Glutamatergic neuron (in vitro differentiated cells): ENCODE measurements around the gene SMAGP. TPM values are rescaled to one million over a fixed set of nuclear protein-coding genes. Genes with fewer than 3 reads are reported as not detected.

Source experiments
- DNase-seq: peaks from one replicate; pipeline ENCODE4 v3.0.0; 2022
- H3K27ac Mint-ChIP-seq: one replicate; pipeline ENCODE4 v1.8.0; 2020; ENCODE audit warnings: mild to moderate bottlenecking, mixed read lengths, inconsistent platforms; ENCODE audit not compliant: unreplicated experiment
- H3K27me3 Mint-ChIP-seq: one replicate; pipeline ENCODE4 v1.8.0; 2020; ENCODE audit warnings: mild to moderate bottlenecking, moderate library complexity, mixed read lengths, inconsistent platforms; ENCODE audit not compliant: unreplicated experiment
- H3K36me3 Mint-ChIP-seq: one replicate; pipeline ENCODE4 v1.8.0; 2020; ENCODE audit warnings: mild to moderate bottlenecking, mixed read lengths, inconsistent platforms; ENCODE audit not compliant: unreplicated experiment
- H3K4me1 Mint-ChIP-seq: one replicate; pipeline ENCODE4 v1.8.0; 2020; ENCODE audit warnings: mild to moderate bottlenecking, low read depth, mixed read lengths, inconsistent platforms; ENCODE audit not compliant: unreplicated experiment
- H3K4me3 Mint-ChIP-seq: one replicate; pipeline ENCODE4 v1.8.0; 2020; ENCODE audit warnings: mild to moderate bottlenecking, mixed read lengths, inconsistent platforms; ENCODE audit not compliant: unreplicated experiment
- H3K9me3 Mint-ChIP-seq: one replicate; pipeline ENCODE4 v1.8.0; 2020; ENCODE audit warnings: mild to moderate bottlenecking, moderate library complexity, mixed read lengths, inconsistent platforms; ENCODE audit not compliant: unreplicated experiment
- total RNA-seq: library from RNA; stranded (reverse); fragmentation: NEBNext Ultra II Directional; extraction: Animal tissue kit (Norgen Biotek cat#: 25700); gene quantifications from one replicate; pipeline ENCODE4 v1.2.1, GENCODE V29; 2021; ENCODE audit not compliant: unreplicated experiment
- TF ChIP-seq, protein P1 (sequence below): fragments of 200-600 bp; sonication (generic); IDR thresholded peaks from one replicate; pipeline ENCODE4 v1.5.0; 2021; ENCODE audit not compliant: partially characterized antibody, unreplicated experiment

The SMAGP gene
- total RNA-seq, 1 donor from 2014 or later: not detected

DNA sequence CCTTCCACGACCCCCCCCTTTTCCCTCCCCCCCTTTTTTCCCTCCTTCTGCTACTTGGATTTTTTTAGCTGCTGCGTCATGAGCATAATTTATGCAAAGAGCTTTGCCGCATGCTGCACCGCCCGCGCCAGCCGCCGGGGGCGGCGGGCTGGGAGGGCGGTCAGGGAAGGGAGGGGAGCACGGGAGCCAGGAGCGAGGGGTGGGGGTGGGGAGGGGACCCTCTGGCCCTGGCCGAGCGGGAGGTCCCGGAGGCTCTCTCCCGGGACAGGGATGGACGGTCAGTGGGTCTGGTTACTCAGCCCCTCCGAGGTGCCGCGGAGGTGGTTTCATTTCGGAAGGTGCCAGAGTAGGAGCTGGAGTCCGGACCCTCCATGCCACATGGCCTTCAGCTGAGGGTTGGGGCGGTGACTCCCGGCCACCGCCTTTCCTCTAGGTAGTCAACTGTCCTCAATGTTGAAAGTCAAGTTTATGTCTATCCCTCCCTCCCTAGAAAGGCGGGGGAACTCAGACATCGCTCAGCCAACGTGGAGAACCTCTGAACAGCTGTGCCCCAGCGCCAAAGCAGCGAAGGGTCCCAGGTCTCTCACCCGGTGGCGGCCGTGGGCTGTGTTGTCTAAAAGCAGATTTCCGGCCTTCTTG lies 52.1 kb downstream of the SMAGP start, which contains the start of gene POU6F1:
Gene POU6F1, minus strand, starts transcription at position 95 of the 639 bp plus-strand sequence. CDS start 11,226 bp downstream, outside the sequence.
- H3K27me3 Mint-ChIP-seq: peaks cover 2% of the 10 kb centered on the region
- H3K27ac Mint-ChIP-seq: peak within 1 kb of the TSS; percentile 33
- H3K4me3 Mint-ChIP-seq: peak within 1 kb of the TSS; percentile 80

DNA sequence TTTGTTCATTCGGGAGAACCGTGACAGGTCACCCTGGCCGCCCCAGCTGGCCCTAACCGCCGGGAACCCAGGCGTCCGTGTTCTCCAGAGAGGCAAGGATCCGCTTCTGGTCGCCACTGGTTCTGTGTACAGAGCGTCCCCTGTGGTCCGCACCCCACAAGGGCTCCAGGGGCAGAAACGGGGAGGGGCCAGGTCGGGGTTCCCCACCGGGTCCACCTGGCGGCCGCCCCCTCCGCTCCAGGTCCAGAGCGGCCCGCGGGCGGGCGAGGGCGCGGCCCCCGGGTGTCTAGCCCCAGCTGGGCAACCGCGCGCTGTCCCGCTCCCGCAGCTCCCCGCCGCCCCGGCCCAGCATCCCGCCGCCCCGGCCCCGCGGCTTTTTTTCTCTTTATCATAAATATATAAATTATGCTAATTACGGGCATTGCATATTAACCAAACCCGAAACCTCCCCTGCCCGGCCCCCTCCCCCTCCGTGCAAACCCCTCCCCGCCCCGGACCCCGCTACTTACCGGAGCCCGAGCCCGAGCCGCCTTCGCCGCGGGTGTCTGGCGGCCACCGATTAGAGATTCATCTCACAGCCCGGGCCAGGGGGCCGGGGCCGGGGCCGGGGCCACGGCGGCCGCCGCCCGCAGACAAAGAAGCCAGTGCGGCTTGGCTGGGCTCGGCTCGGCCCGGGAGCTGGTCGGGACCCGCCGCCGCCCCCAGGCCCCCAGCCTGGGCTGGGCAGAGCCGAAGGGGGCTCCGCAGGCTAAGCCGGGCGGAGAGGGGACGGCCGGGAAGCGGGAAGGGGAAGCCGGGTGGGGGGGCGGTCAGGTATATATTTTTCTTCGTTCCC lies 52.9 kb downstream of the SMAGP start:
- H3K9me3 Mint-ChIP-seq: peaks cover 2% of the 10 kb centered on the region
- TF ChIP-seq, protein P1, sequence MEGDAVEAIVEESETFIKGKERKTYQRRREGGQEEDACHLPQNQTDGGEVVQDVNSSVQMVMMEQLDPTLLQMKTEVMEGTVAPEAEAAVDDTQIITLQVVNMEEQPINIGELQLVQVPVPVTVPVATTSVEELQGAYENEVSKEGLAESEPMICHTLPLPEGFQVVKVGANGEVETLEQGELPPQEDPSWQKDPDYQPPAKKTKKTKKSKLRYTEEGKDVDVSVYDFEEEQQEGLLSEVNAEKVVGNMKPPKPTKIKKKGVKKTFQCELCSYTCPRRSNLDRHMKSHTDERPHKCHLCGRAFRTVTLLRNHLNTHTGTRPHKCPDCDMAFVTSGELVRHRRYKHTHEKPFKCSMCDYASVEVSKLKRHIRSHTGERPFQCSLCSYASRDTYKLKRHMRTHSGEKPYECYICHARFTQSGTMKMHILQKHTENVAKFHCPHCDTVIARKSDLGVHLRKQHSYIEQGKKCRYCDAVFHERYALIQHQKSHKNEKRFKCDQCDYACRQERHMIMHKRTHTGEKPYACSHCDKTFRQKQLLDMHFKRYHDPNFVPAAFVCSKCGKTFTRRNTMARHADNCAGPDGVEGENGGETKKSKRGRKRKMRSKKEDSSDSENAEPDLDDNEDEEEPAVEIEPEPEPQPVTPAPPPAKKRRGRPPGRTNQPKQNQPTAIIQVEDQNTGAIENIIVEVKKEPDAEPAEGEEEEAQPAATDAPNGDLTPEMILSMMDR: no peak
- peak overlapping the region; percentile 70 for H3K4me3 Mint-ChIP-seq
- DNase-seq: peak; percentile 75
- H3K27ac Mint-ChIP-seq: peak overlapping the region; percentile 33
- H3K4me1 Mint-ChIP-seq: peaks cover 9% of the 10 kb centered on the region
- H3K36me3 Mint-ChIP-seq: no peaks in the 10 kb centered on the region
- H3K27me3 Mint-ChIP-seq: peaks cover 2% of the 10 kb centered on the region

More for the DNA sequence above, 52.1 kb downstream of the SMAGP start, which contains the start of gene POU6F1:
- TF ChIP-seq, protein P1: peak; percentile 70
- peaks cover 2% of the 10 kb centered on the region for H3K9me3 Mint-ChIP-seq
- peaks cover 9% of the 10 kb centered on the region for H3K4me1 Mint-ChIP-seq
- no peaks in the 10 kb centered on the region for H3K36me3 Mint-ChIP-seq
- DNase-seq: peak; percentile 77

DNA sequence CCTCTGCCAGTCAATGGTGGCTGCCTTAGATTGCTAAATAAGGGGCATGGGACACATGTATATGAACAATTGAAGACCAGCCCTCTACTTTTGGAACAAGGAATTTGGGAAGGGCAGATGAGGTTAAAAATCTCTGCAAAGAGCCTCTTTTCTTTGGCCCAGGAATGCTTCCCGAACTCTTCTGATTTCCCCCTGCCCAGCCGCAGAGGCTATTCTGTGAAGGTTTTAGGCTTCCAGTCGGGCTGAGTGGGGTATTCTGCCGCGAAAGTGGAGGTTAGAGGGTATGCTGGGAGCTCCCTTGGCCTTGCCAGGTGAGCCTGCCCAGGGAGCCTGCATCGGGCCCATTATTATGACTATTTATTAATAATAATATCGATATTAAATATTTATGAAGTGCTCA lies 53.6 kb downstream of the SMAGP start:
- Mint-ChIP-seq H3K27me3 (peaks cover 2% of the 10 kb centered on the region), H3K36me3 (no peaks in the 10 kb centered on the region), H3K4me1 (peaks cover 9% of the 10 kb centered on the region), H3K9me3 (peaks cover 2% of the 10 kb centered on the region), H3K27ac (no peak overlapping the region), H3K4me3 (peak overlapping the region; percentile 64)
- DNase-seq: no peak
- TF ChIP-seq, protein P1: no peak

DNA sequence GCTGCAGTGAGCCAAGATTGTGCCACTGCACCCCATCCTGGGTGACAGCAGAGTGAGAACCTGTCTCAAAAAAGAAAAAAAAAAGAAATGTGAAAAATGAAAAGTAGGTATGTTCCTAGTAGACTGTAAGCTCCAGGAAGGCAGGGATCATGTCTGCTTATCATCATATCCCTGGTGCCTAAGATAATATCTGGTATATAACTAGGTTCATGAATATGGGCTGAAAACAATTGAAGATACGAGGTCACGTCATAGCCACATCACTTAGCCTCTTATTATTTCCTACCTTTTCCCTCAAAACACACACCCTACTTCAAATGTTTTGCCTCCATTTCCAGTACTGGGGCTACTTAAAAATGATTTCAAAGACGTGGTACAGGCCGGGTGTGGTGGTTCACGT lies 55.3 kb downstream of the SMAGP start:
- DNase-seq: no peak
- Mint-ChIP-seq H3K4me3 (no peak overlapping the region), H3K27me3 (peaks cover 2% of the 10 kb centered on the region), H3K9me3 (peaks cover 2% of the 10 kb centered on the region), H3K4me1 (peaks cover 9% of the 10 kb centered on the region), H3K27ac (no peak overlapping the region), H3K36me3 (no peaks in the 10 kb centered on the region)
- TF ChIP-seq, protein P1: no peak
